Thyroid gland (tissue), 4 donors: Measurements from ENCODE around the gene HELZ. TPM values are rescaled to one million over a fixed set of nuclear protein-coding genes. Genes with fewer than 3 reads are reported as not detected.

ENCODE experiments used
- DNase-seq, 2 donors: peaks; one replicate each; pipeline ENCODE4 v3.0.0-alpha.2; 2019
- H3K27ac ChIP-seq, 3 donors: fragments of 200-600 bp; sonication (generic); 1 replicate in 2 of 3; 2 replicates in 1 of 3; pipeline ENCODE4 v1.5.1; 2016 to 2019; ENCODE audit warnings: mild to moderate bottlenecking in 1 of 3, moderate library complexity in 1 of 3
- H3K27me3 ChIP-seq: fragments of 200-600 bp; sonication (generic); one replicate; pipeline ENCODE4 v1.5.1; 2019
- H3K36me3 ChIP-seq, 2 donors: fragments of 200-600 bp; sonication (generic); one replicate each; pipeline ENCODE4 v1.5.1; 2016 to 2019
- H3K4me1 ChIP-seq, 2 donors: fragments of 200-600 bp; sonication (generic); one replicate each; pipeline ENCODE4 v1.5.1; 2017 to 2019
- H3K4me3 ChIP-seq, 3 donors: fragments of 200-600 bp; sonication (generic); replicated peaks in 1 of 3; 1 replicate in 2 of 3; 2 replicates in 1 of 3; pipeline ENCODE4 v1.5.1; 2016; ENCODE audit warnings: mild to moderate bottlenecking in 1 of 3
- H3K9me3 ChIP-seq: fragments of 200-600 bp; sonication (generic); one replicate; pipeline ENCODE4 v1.5.1; 2017
- CTCF ChIP-seq, 6 experiments: fragments of 200-600 bp in 3 of 6; fragments of 450-650 bp in 3 of 6; sonication (generic) in 3 of 6; IDR thresholded peaks; one replicate each; pipeline ENCODE4 v1.5.1; 2016 to 2019; ENCODE audit warnings: antibody characterized with exemption in 6 of 6, mild to moderate bottlenecking in 2 of 6, inconsistent platforms in 1 of 6, moderate library complexity in 1 of 6
- POLR2A ChIP-seq, 2 donors: fragments of 450-650 bp; IDR thresholded peaks; one replicate each; pipeline ENCODE4 v1.6.1; 2017; ENCODE audit warnings: antibody characterized with exemption in 2 of 2, mild to moderate bottlenecking in 2 of 2, moderate library complexity in 1 of 2
- WGBS, 2 donors: methylation state at CpG; one replicate each; pipeline ENCODE4 v1.1.5; 2017; 5-methylcytosine and 5-hydroxymethylcytosine counted together
- intact Hi-C: fragments of 100-400 bp; cut with DNase I; formaldehyde crosslinking; loops from one replicate; pipeline ENCODE4 v1.15.1; 2023
- total RNA-seq, 4 donors: library from RNA; depleted of rRNA; stranded (reverse); fragments of >200 nt; gene quantifications; one replicate each; pipeline ENCODE4 v1.2.3, GENCODE V29; 2016

The HELZ gene
- total RNA-seq, 4 donors from 2014 or later: 63.4 to 134 (median 88.2) TPM

GRCh38 chr17:67049025-67049739 lies 195.8 kb downstream of the HELZ start:
- Histone ChIP-seq H3K27ac (no peak overlapping the region), H3K4me3 (no peak overlapping the region), H3K27me3 (no peaks in the 10 kb centered on the region), H3K4me1 (no peaks in the 10 kb centered on the region), H3K9me3 (no peaks in the 10 kb centered on the region), H3K36me3 (no peaks in the 10 kb centered on the region)
- no peak for DNase-seq
- intact Hi-C loops: no loop called here
- TF ChIP-seq CTCF (IDR thresholded peaks at IDR 0.05) (no peak), POLR2A (IDR thresholded peaks at IDR 0.05) (no peak)
- 83 to 86% methylated on average over 5 of the region's 5 CpGs for WGBS, 2 donors

GRCh38 chr17:67047382-67047781 lies 197.6 kb downstream of the HELZ start:
- Histone ChIP-seq H3K27ac (no peak overlapping the region), H3K36me3 (no peaks in the 10 kb centered on the region), H3K4me1 (no peaks in the 10 kb centered on the region), H3K9me3 (no peaks in the 10 kb centered on the region), H3K27me3 (no peaks in the 10 kb centered on the region), H3K4me3 (no peak overlapping the region)
- intact Hi-C loops: no loop called here
- TF ChIP-seq POLR2A (IDR thresholded peaks at IDR 0.05) (no peak), CTCF (IDR thresholded peaks at IDR 0.05) (no peak)
- WGBS, 2 donors: 25 to 77% methylated on average over 1 of the region's 1 CpG
- DNase-seq: no peak

- no peak overlapping the region for H3K4me3 ChIP-seq
- H3K27ac ChIP-seq: no peak overlapping the region
- no peaks in the 10 kb centered on the region for H3K9me3 ChIP-seq
- no peak for DNase-seq
- H3K27me3 ChIP-seq: no peaks in the 10 kb centered on the region
- H3K36me3 ChIP-seq: no peaks in the 10 kb centered on the region
- TF ChIP-seq CTCF (IDR thresholded peaks at IDR 0.05) (no peak), POLR2A (IDR thresholded peaks at IDR 0.05) (no peak)
- H3K4me1 ChIP-seq: no peaks in the 10 kb centered on the region
- intact Hi-C loops: no loop called here
- 80 to 83% methylated on average over 2 to 4 of the region's 4 CpGs for WGBS, 2 donors
Observed at GRCh38 chr17:67046398-67046797, 198.6 kb downstream of the HELZ start.

GRCh38 chr17:67044940-67045339 lies 200.1 kb downstream of the HELZ start:
- Histone ChIP-seq H3K27me3 (no peaks in the 10 kb centered on the region), H3K27ac (no peak overlapping the region), H3K4me3 (no peak overlapping the region), H3K4me1 (no peaks in the 10 kb centered on the region), H3K9me3 (no peaks in the 10 kb centered on the region), H3K36me3 (no peaks in the 10 kb centered on the region)
- intact Hi-C loops: no loop called here
- no peak for DNase-seq
- TF ChIP-seq CTCF (IDR thresholded peaks at IDR 0.05) (no peak), POLR2A (IDR thresholded peaks at IDR 0.05) (no peak)
- 84 to 86% methylated on average over 5 of the region's 5 CpGs for WGBS, 2 donors

- Histone ChIP-seq H3K4me1 (no peaks in the 10 kb centered on the region), H3K36me3 (no peaks in the 10 kb centered on the region), H3K27me3 (no peaks in the 10 kb centered on the region), H3K9me3 (no peaks in the 10 kb centered on the region), H3K27ac (no peak within 1 kb of the TSS), H3K4me3 (no peak within 1 kb of the TSS)
- no peak for DNase-seq
- TF ChIP-seq POLR2A (IDR thresholded peaks at IDR 0.05) (no peak), CTCF (IDR thresholded peaks at IDR 0.05) (no peak)
- intact Hi-C loops: no loop called here
- 90 to 91% methylated on average over 12 to 22 of the region's 32 CpGs for WGBS, 2 donors
Observed at GRCh38 chr17:67044016-67044772, 200.8 kb downstream of the HELZ start, which contains the start of gene CACNG1. Gene CACNG1 (plus strand): TSS chr17:67044554. CDS start chr17:67044661, 107 bp downstream.
